GM12874 (cell line): Measurements from ENCODE around the gene DACT2.

Source experiments
- TF ChIP-seq, protein P1 (sequence below): IDR thresholded peaks from 2 replicates; pipeline ENCODE4 v1.5.1; 2011; ENCODE audit warnings: low read depth, mild to moderate bottlenecking, control low read depth, low read length, moderate library complexity; ENCODE audit not compliant: insufficient read depth

The DACT2 gene

DNA sequence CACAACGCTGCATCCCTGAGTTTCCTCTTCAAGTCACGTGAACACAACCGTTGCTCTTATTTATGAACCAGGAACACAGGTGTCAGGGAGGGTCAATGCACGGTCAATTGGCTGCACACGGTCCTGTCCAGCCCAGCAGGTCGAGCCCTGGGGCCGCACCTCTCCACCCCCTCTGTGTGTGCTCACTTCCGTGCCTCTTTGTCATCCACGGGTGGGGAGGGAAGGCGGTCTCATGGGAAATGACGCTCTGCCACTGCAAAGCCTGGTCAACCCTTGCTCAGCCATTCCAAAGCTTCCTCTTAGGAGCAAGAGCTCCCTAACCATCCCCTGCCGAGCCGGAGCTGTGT is 38.7 kb downstream of the DACT2 start:
- TF ChIP-seq, protein P1, sequence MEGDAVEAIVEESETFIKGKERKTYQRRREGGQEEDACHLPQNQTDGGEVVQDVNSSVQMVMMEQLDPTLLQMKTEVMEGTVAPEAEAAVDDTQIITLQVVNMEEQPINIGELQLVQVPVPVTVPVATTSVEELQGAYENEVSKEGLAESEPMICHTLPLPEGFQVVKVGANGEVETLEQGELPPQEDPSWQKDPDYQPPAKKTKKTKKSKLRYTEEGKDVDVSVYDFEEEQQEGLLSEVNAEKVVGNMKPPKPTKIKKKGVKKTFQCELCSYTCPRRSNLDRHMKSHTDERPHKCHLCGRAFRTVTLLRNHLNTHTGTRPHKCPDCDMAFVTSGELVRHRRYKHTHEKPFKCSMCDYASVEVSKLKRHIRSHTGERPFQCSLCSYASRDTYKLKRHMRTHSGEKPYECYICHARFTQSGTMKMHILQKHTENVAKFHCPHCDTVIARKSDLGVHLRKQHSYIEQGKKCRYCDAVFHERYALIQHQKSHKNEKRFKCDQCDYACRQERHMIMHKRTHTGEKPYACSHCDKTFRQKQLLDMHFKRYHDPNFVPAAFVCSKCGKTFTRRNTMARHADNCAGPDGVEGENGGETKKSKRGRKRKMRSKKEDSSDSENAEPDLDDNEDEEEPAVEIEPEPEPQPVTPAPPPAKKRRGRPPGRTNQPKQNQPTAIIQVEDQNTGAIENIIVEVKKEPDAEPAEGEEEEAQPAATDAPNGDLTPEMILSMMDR: no peak

DNA sequence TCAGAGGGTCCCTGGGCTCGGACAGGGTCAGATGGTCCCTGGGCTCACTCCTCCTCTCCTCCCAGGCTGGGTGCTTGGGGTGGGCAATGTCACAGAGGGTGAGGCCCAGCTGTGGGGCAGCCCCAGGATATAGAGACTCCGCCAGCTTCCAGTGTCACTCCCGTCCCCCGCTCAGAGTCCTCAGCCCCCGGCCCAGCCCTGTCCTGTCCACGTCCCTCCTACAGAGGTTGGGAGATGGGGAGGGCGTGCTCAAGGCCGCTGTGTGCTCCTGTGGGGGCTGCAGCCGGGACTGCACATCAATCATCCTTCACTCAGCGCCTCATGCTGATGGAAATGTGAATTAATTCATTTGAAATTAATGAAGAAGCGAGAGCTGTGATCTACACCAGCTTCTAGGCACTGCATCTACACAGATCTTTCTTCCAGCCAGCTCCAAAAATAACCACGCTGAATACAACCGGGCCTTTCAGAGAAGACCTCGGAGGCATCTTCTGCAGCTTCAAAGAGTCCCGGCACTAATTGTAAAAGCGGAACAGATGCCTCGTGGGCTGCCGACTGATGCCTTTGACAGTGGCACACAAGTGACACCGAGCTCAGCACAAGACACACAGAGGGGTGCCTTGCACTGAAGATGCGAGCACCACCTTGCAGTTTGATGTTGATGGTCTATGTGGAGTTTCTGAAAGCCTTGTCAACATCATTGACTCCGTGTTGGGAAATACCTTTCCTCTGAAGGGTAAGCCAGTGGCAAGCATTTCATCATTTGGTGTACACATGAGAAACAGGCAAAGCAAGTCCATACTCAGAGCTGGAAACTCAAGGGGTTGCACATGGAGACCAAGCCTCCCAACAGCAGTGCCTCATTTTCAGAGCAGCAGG is 39.3 kb downstream of the DACT2 start:
- TF ChIP-seq, protein P1: no peak

GRCh38 chr6:168279403-168279935 is 40.1 kb downstream of the DACT2 start:
- TF ChIP-seq, protein P1: no peak

DNA sequence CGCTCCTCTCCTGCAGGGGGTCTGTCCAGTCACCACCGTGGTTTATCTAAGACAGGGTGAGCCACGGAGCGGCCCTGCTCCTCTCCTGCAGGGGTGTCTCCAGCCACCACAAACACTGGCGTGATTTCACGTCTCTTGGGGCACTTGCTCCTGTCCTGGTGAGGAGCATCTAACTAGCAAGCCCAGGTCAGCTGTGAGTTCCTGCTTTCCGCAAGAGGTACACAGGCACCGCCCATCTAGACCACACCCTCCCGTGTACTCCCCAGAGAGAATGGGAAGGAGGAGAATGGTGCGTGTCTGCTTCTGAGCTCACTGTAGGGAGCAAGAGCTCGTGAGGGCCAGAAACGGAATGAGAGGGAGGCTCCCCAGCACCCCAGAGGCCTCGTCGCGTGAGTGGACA is 40.7 kb downstream of the DACT2 start:
- TF ChIP-seq, protein P1: no peak

- TF ChIP-seq, protein P1: no peak
These were observed 42.3 kb downstream of the DACT2 start for GRCh38 chr6:168277274-168277669.

DNA sequence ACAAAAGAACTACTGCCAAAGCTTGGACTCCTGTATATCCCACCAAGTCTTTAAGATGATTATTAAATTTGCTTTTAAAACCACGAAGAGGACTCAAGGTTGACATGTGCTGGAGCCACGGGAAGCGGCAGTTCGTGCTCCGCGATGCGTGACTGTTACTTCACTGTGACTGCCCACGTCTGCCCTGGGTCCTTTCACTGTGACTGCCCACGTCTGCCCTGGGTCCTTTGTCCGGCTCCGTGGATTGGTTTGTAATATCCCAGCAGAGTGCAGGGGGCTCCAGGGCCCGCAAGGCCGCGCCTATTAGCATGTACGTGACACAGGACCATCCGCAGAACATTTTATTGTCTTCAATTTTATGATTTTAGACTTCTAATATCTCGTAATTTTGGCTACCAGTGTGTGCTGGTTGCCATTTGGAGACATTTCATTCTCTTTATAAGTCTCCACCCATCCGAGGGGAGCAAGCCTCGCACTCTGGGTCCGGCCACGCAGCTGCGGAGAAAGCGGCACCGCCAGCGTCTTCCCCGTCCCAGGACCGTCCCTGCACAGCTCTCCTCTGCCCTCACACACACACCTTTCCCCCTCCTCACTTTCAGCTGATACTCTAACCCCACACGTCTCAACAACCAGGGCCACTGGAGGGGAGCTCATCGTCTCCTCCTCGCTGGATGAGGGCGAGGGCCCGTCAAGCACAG is 42.9 kb downstream of the DACT2 start:
- TF ChIP-seq, protein P1: no peak

DNA sequence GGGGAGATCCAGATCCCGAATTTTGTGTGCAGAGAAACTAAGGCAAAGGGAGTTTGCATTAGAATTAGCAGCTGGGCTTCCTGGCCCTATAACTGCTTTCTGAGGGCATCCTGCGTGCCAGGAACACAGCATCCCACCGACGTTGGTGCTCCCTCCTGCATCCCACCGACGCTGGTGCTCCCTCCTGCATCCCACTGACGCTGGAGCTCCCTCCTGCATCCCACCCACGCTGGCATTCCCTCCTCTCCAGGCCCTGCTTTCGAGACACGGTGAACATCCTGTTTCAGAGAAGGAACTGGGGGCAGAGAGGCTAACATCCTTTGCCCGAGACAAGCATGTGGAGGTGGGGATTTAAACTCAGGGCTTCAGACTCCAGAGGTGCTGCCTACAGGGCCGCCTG is 44.4 kb downstream of the DACT2 start:
- TF ChIP-seq, protein P1: no peak
